Keratinocyte (primary cell): ENCODE measurements around the gene MFSD6L. TPM values are rescaled to one million over a fixed set of nuclear protein-coding genes. Genes with fewer than 3 reads are reported as not detected.

ENCODE experiments used
- DNase-seq: peaks from one replicate; pipeline ENCODE4 v3.0.0-alpha.2; 2011; ENCODE audit warnings: low read depth, missing footprints, low spot score
- FAIRE-seq: peaks from 2 replicates; lab custom pipeline; 2011; peaks lifted over from hg19 to GRCh38; lab: Jason Lieb, UNC
- H2AFZ ChIP-seq: 2 replicates; pipeline ENCODE4 v1.6.0; 2012; ENCODE audit warnings: low read length, control low read depth, inconsistent platforms; ENCODE audit not compliant: control insufficient read depth
- H3K27ac ChIP-seq: 2 replicates; pipeline ENCODE4 v1.5.1; 2011; ENCODE audit warnings: low read length; ENCODE audit not compliant: control insufficient read depth, insufficient read depth
- H3K27me3 ChIP-seq: 3 replicates; pipeline ENCODE4 v1.6.0; 2011; ENCODE audit warnings: low read length; ENCODE audit not compliant: control insufficient read depth, insufficient read depth; ENCODE audit errors: extremely low read depth
- H3K36me3 ChIP-seq, 2 experiments: 2 replicates in 1 of 2; 3 replicates in 1 of 2; pipeline ENCODE4 v1.5.1; 2011; ENCODE audit warnings: low read length in 2 of 2, mild to moderate bottlenecking in 1 of 2; ENCODE audit not compliant: control insufficient read depth in 2 of 2, insufficient read depth in 2 of 2; ENCODE audit errors: extremely low read depth in 1 of 2
- H3K4me1 ChIP-seq: 3 replicates; pipeline ENCODE4 v1.5.1; 2011; ENCODE audit warnings: low read length; ENCODE audit not compliant: control insufficient read depth, insufficient read depth; ENCODE audit errors: extremely low read depth
- H3K4me2 ChIP-seq: 3 replicates; pipeline ENCODE4 v1.6.0; 2011; ENCODE audit warnings: low read depth, low read length; ENCODE audit not compliant: control insufficient read depth, insufficient read depth; ENCODE audit errors: extremely low read depth
- H3K4me3 ChIP-seq, 3 experiments: fragments of 200-600 bp in 1 of 3; sonication (generic) in 1 of 3; 2 replicates in 2 of 3; 3 replicates in 1 of 3; pipeline ENCODE4 v1.5.1; 2011 to 2016; ENCODE audit warnings: low read length in 3 of 3, mild to moderate bottlenecking in 3 of 3, control low read depth in 2 of 3, inconsistent platforms in 1 of 3, low read depth in 1 of 3, mixed read lengths in 1 of 3, mixed run types in 1 of 3, moderate library complexity in 1 of 3; ENCODE audit not compliant: control insufficient read depth in 2 of 3, insufficient read depth in 2 of 3; ENCODE audit errors: extremely low read depth in 1 of 3
- H3K79me2 ChIP-seq: 2 replicates; pipeline ENCODE4 v1.6.0; 2012; ENCODE audit warnings: low read length; ENCODE audit not compliant: control insufficient read depth, insufficient read depth
- H3K9ac ChIP-seq: 3 replicates; pipeline ENCODE4 v1.6.0; 2011; ENCODE audit warnings: low read length; ENCODE audit not compliant: control insufficient read depth, insufficient read depth; ENCODE audit errors: extremely low read depth
- H3K9me1 ChIP-seq: 3 replicates; pipeline ENCODE4 v1.6.0; 2011; ENCODE audit warnings: low read length; ENCODE audit not compliant: control insufficient read depth, insufficient read depth; ENCODE audit errors: extremely low read depth
- H3K9me3 ChIP-seq: 2 replicates; pipeline ENCODE4 v1.5.1; 2012; ENCODE audit warnings: low read depth, low read length; ENCODE audit not compliant: control insufficient read depth
- H4K20me1 ChIP-seq: 3 replicates; pipeline ENCODE4 v1.6.0; 2011; ENCODE audit warnings: low read length; ENCODE audit not compliant: control insufficient read depth, insufficient read depth; ENCODE audit errors: extremely low read depth
- EZH2 ChIP-seq: IDR thresholded peaks from one replicate; pipeline ENCODE4 v1.6.1; 2012; ENCODE audit warnings: inconsistent platforms, mild to moderate bottlenecking, low read length, moderate library complexity
- dilution Hi-C: fragments of 300-500 bp; cut with MboI; formaldehyde crosslinking; loops from one replicate; pipeline ENCODE4 v1.7.0; 2020; ENCODE audit warnings: low sequenced_read_pairs; ENCODE audit not compliant: extremely low pct_ligation_motif_present
- polyA plus RNA-seq, 5 experiments: library from polyadenylated mRNA; depleted of rRNA in 3 of 5; stranded (reverse) in 3 of 5; stranded (forward) in 1 of 5; unstranded in 1 of 5; fragments of >200 nt; gene quantifications; 1 replicate in 1 of 5; 2 replicates in 3 of 5; 3 replicates in 1 of 5; pipeline versions ENCODE4 v1.2.1 to v1.2.3, GENCODE V29; 2011 to 2012; ENCODE audit warnings: missing spikeins in 2 of 5, low read depth in 1 of 5, low replicate concordance in 1 of 5
- TF ChIP-seq, protein P1 (sequence below), 3 experiments: IDR thresholded peaks in 1 of 3; conservative IDR thresholded peaks in 1 of 3; optimal IDR thresholded peaks in 1 of 3; 2 replicates in 2 of 3; 3 replicates in 1 of 3; pipeline versions ENCODE3 to v1.5.1; 2011; ENCODE audit warnings: low read length in 3 of 3, mild to moderate bottlenecking in 3 of 3, moderate library complexity in 2 of 3, control low read depth in 1 of 3, inconsistent platforms in 1 of 3; ENCODE audit not compliant: insufficient read depth in 2 of 3; ENCODE audit errors: extremely low read depth in 1 of 3

MFSD6L gene
- polyA plus RNA-seq, 1 donor (not counting 4 experiments of a cell fraction or from before 2014, with no cell fraction given): not detected

DNA sequence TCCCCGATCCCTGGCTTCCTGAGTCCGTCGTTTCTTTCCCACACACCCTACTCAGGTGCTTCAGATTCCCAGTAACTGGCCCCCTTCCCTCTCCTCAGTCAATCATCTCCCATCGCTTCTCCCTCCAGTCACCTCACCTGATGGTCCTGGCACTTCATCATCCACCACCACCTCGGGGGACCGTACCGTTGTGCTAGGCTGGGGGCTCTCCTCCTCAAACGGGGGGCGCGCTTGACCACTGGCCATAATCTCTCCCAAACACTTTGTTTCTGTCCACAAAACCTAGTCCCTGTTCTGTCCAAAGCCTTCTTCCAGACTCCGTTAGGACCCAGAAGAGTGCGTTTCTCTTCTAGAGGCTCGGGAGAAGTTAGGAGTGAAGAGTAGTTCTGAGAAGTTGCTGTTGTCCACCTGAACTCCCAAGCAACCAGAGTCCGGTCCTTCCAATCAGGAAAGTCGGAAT is 41.0 kb downstream of the MFSD6L start, which contains the start of gene SPDYE4:
Gene SPDYE4, minus strand, starts transcription at position 410 of the 460 bp plus-strand sequence. Its CDS starts 164 bp downstream, at position 246.
- Histone ChIP-seq H3K79me2 (no peaks in the 10 kb centered on the region), H2AFZ (no peak within 1 kb of the TSS), H3K9ac (no peak within 1 kb of the TSS), H3K4me1 (no peaks in the 10 kb centered on the region), H3K27ac (no peak within 1 kb of the TSS), H3K9me1 (no peaks in the 10 kb centered on the region), H3K27me3 (no peaks in the 10 kb centered on the region), H3K4me3 (no peak within 1 kb of the TSS), H3K4me2 (no peak within 1 kb of the TSS), H3K9me3 (no peaks in the 10 kb centered on the region), H4K20me1 (no peaks in the 10 kb centered on the region), H3K36me3 (no peaks in the 10 kb centered on the region)
- no peak for DNase-seq
- dilution Hi-C loops: no loop called here
- FAIRE-seq: no peak
- TF ChIP-seq, protein P1, sequence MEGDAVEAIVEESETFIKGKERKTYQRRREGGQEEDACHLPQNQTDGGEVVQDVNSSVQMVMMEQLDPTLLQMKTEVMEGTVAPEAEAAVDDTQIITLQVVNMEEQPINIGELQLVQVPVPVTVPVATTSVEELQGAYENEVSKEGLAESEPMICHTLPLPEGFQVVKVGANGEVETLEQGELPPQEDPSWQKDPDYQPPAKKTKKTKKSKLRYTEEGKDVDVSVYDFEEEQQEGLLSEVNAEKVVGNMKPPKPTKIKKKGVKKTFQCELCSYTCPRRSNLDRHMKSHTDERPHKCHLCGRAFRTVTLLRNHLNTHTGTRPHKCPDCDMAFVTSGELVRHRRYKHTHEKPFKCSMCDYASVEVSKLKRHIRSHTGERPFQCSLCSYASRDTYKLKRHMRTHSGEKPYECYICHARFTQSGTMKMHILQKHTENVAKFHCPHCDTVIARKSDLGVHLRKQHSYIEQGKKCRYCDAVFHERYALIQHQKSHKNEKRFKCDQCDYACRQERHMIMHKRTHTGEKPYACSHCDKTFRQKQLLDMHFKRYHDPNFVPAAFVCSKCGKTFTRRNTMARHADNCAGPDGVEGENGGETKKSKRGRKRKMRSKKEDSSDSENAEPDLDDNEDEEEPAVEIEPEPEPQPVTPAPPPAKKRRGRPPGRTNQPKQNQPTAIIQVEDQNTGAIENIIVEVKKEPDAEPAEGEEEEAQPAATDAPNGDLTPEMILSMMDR (optimal IDR thresholded peaks at IDR 0.05 in 1 of 3, IDR thresholded peaks at IDR 0.05 in 1 of 3, conservative IDR thresholded peaks at IDR 0.05 in 1 of 3; ENCODE audit: extremely low read depth in 1 of 3, insufficient read depth in 2 of 3, low read length in 3 of 3): no peak
- TF ChIP-seq EZH2: no peak

DNA sequence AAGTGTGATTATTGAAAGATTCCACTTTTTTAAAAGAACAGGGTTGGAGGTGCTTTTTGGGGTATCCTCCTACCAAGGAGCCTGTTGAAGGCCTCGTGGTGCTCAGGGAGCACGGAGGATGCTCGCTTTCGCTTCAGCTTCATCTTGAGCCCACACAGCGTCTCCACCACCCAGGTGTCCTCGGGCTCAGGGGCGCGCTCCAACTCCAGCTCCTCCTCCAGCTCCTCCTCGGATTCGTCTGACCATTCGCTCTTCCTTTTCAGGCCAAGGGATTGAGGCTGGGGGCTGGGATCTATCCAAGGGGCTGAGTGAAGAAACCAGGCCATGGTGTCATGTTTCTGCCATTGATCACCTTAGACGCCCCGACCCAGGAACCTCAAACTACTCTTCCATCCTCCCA is 42.0 kb downstream of the MFSD6L start:
- Histone ChIP-seq H3K9me1 (no peaks in the 10 kb centered on the region), H3K4me2 (no peak overlapping the region), H2AFZ (no peak overlapping the region), H3K27me3 (no peaks in the 10 kb centered on the region), H4K20me1 (no peaks in the 10 kb centered on the region), H3K4me1 (no peaks in the 10 kb centered on the region), H3K4me3 (no peak overlapping the region), H3K9ac (no peak overlapping the region), H3K27ac (no peak overlapping the region), H3K36me3 (no peaks in the 10 kb centered on the region), H3K9me3 (no peaks in the 10 kb centered on the region), H3K79me2 (no peaks in the 10 kb centered on the region)
- dilution Hi-C loops: no loop called here
- no peak for FAIRE-seq
- no peak for DNase-seq
- TF ChIP-seq EZH2: no peak
- TF ChIP-seq, protein P1 (optimal IDR thresholded peaks at IDR 0.05 in 1 of 3, IDR thresholded peaks at IDR 0.05 in 1 of 3, conservative IDR thresholded peaks at IDR 0.05 in 1 of 3; ENCODE audit: extremely low read depth in 1 of 3, insufficient read depth in 2 of 3, low read length in 3 of 3): no peak
